Left lung (tissue), 10 donors: ENCODE results near the gene PHACTR3. TPM values are rescaled to one million over a fixed set of nuclear protein-coding genes. Genes with fewer than 3 reads are reported as not detected.

Experiments
- ATAC-seq: fragments of 200-7000 bp; cut with Tn5 transposase; one replicate; pipeline ENCODE4 v1.9.1; 2020; ENCODE audit warnings: moderate library complexity
- DNase-seq, 4 donors: peaks; one replicate each; pipeline ENCODE4 v3.0.0-alpha.2; 2013 to 2020
- H3K27ac ChIP-seq, 2 donors: fragments of 200-600 bp; sonication (generic) in 1 of 2; one replicate each; pipeline versions ENCODE4 v1.5.0 to v1.8.0; 2020 to 2021
- H3K27me3 ChIP-seq, 2 donors: fragments of 200-600 bp; sonication (generic) in 1 of 2; one replicate each; pipeline versions ENCODE4 v1.5.0 to v1.8.0; 2020 to 2021
- H3K36me3 ChIP-seq, 2 donors: fragments of 200-600 bp; sonication (generic) in 1 of 2; one replicate each; pipeline versions ENCODE4 v1.5.0 to v1.8.0; 2020 to 2021
- H3K4me1 ChIP-seq, 2 donors: fragments of 200-600 bp; one replicate each; pipeline ENCODE4 v1.8.0; 2021
- H3K4me3 ChIP-seq, 2 donors: fragments of 200-600 bp; sonication (generic) in 1 of 2; one replicate each; pipeline versions ENCODE4 v1.5.0 to v1.8.0; 2020 to 2021; ENCODE audit warnings: mild to moderate bottlenecking in 1 of 2
- H3K9me3 ChIP-seq, 2 donors: fragments of 200-600 bp; sonication (generic) in 1 of 2; one replicate each; pipeline versions ENCODE4 v1.5.0 to v1.8.0; 2020 to 2021
- intact Hi-C, 2 donors: fragments of 100-400 bp; cut with DNase I; formaldehyde crosslinking; loops; one replicate each; pipeline versions ENCODE4 v1.11.2 to v1.14.2; 2022
- polyA plus RNA-seq, 6 donors: library from polyadenylated mRNA; unstranded; fragments of 120-200 nt; gene quantifications; one replicate each; pipeline ENCODE4 v1.2.1, GENCODE V29; 2013; ENCODE audit not compliant: insufficient read length in 6 of 6
- total RNA-seq, 2 donors: library from RNA; stranded (reverse); fragmentation: NEBNext Ultra II Directional; extraction: Animal tissue kit (Norgen Biotek cat#: 25700); gene quantifications; one replicate each; pipeline ENCODE4 v1.2.1, GENCODE V29; 2021
- TF ChIP-seq, protein P1 (sequence below), 2 donors: fragments of 200-600 bp; sonication (generic) in 1 of 2; IDR thresholded peaks; one replicate each; pipeline versions ENCODE4 v1.5.0 to v1.8.0; 2021; ENCODE audit warnings: antibody characterized with exemption in 2 of 2
- donor health status: DM: no; HTN: yes; CAD: no.
- donor health status: DM: no; HTN: no; CAD: no.

Gene PHACTR3
- total and polyA plus RNA-seq, 8 donors, result 3.5 to 14.5 (median 4.4) TPM

DNA sequence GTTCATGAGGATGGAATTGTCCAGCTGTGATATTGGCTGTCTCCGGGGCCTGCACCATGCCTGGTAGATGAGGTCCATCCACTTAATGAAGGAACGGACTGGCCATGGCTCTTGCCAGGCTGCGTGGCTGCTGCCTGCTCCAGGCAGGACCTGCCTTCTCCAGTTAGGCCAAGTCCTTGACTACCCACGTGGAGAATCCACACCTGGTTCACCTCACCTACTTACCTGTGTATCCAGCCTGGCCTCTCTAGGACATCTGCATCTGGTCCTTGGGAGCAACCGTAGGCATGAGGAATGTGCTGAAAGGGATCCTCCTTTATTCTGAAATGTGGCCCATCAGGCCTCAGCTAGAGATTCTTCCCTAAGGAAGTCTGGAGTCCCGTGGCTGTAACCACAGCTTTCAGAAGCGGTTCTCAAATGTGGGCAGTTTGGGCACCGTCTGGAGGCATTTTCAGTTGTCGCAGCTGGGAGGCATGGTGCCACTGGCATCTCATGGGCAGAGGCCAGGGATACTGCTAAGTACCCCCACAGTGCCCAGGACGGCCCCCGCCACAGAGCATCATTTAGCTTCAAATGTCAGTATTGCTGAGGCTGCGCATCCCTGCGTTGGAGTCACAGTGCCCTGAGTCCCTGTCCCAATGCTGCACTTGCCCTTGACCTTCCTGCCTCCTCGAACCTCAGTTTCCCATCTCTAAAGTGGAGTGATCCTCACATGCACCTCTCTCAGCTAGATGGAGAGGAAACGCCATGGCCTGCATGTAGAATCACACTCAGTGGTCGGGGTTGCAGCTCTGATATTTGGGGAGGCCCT is 67.5 kb downstream of the PHACTR3 start:
- TF ChIP-seq, protein P1, sequence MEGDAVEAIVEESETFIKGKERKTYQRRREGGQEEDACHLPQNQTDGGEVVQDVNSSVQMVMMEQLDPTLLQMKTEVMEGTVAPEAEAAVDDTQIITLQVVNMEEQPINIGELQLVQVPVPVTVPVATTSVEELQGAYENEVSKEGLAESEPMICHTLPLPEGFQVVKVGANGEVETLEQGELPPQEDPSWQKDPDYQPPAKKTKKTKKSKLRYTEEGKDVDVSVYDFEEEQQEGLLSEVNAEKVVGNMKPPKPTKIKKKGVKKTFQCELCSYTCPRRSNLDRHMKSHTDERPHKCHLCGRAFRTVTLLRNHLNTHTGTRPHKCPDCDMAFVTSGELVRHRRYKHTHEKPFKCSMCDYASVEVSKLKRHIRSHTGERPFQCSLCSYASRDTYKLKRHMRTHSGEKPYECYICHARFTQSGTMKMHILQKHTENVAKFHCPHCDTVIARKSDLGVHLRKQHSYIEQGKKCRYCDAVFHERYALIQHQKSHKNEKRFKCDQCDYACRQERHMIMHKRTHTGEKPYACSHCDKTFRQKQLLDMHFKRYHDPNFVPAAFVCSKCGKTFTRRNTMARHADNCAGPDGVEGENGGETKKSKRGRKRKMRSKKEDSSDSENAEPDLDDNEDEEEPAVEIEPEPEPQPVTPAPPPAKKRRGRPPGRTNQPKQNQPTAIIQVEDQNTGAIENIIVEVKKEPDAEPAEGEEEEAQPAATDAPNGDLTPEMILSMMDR (IDR thresholded peaks at IDR 0.05), result no peak
- Histone ChIP-seq H3K27me3 (peaks cover 0 to 33% of the 10 kb centered on the region in 2 donors), H3K9me3 (no peaks in the 10 kb centered on the region), H3K36me3 (no peaks in the 10 kb centered on the region), H3K4me3 (no peak overlapping the region), H3K27ac (no peak overlapping the region), H3K4me1 (no peaks in the 10 kb centered on the region)
- no peak for DNase-seq
- ATAC-seq, result no peak
- intact Hi-C loops, result no loop called here

DNA sequence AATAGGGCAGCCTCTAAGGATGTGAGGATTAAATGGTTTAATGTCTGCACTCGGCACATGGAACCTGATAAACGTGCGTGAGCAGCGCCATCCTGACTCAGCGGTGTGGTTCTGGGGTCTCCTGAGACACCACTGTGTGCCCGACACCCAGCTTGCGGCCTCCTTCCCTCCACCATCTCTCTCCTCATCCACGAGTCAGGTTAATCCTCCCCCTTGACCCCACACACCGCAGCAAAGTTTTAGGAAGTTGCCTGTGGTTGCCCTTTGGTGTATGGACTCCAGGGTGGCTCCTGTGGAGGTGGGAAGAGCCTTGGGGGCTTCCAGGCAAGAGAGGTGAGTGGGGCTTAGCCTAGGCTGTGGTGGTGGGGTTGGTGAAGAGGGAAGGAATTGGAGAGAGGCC is 68.2 kb downstream of the PHACTR3 start:
- DNase-seq (no peak), ATAC-seq (no peak)
- Histone ChIP-seq H3K27me3 (peaks cover 0 to 40% of the 10 kb centered on the region in 2 donors), H3K9me3 (no peaks in the 10 kb centered on the region), H3K27ac (no peak overlapping the region), H3K36me3 (no peaks in the 10 kb centered on the region), H3K4me1 (no peaks in the 10 kb centered on the region), H3K4me3 (no peak overlapping the region)
- intact Hi-C loops, result no loop called here
- TF ChIP-seq, protein P1 (IDR thresholded peaks at IDR 0.05), result no peak

DNA sequence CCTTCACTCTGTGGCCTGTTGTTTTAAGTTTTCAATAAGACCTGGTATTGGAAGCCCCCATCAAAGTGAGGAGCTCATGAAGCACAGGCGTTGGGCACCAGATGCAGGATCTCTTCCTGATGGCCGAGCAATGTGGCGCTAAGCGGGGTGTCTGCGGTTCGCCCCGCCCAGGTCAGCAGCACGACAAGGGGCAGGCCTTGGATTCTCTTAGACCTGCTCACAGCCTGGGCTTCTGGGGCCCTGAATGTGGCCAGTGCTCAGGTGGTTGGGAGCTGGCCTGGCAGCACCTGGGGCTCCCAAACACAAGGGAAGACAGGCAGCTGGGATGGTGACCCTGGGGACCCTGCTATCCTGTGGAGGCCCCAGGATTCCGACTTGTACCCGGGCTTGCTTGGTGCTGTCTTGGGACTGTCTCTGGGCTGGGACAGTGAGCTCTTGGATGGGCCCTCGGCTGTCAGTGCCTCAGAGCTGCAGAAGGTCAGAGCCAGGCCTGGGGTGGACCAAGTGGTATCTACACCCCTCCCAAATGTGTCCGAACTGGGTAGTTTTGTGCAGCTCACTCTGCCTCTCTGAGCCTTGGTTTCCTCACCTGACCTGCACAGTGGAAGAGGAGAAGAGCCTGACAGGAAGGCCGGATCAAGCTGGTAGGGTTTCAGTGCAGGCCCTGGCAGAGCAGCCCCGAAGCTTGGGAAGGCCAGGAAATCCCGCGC is 69.1 kb downstream of the PHACTR3 start:
- no peak overlapping the region for H3K4me3 ChIP-seq
- intact Hi-C loops, result no loop called here
- ATAC-seq, result no peak
- no peaks in the 10 kb centered on the region for H3K9me3 ChIP-seq
- no peaks in the 10 kb centered on the region for H3K4me1 ChIP-seq
- no peak for DNase-seq
- TF ChIP-seq, protein P1 (IDR thresholded peaks at IDR 0.05), result no peak
- H3K27ac ChIP-seq, result no peak overlapping the region
- peaks cover 0 to 49% of the 10 kb centered on the region in 2 donors for H3K27me3 ChIP-seq
- no peaks in the 10 kb centered on the region for H3K36me3 ChIP-seq

DNA sequence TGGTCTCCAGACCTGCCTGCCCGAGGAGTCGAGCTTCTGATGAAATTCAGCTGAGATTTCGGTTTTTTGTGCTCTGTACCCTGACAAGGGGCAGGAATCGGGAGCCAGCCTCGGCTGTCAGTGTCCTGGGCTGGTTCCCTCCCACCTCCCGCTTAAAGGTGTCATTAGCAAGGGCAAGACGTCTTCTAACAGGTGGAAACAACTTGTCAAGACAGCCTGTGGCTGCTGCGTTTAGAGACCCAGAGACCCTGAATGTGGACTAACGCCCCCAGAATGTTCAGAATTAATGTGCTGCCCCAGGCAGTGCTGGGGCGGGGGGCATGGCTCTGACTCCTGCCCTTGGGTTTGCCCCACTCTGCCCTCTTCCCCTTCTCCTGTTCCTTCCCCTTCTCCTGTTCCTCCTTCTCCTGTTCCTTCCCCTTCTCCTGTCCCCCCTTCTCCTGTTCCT is 69.7 kb downstream of the PHACTR3 start:
- no peak for DNase-seq
- intact Hi-C loops, result no loop called here
- TF ChIP-seq, protein P1 (IDR thresholded peaks at IDR 0.05), result no peak

More for the DNA sequence above, 69.7 kb downstream of the PHACTR3 start:
- no peaks in the 10 kb centered on the region for H3K36me3 ChIP-seq
- no peaks in the 10 kb centered on the region for H3K9me3 ChIP-seq
- ATAC-seq, result no peak
- H3K27me3 ChIP-seq, result peaks cover 0 to 55% of the 10 kb centered on the region in 2 donors
- H3K4me3 ChIP-seq, result no peak overlapping the region
- no peak overlapping the region for H3K27ac ChIP-seq
- H3K4me1 ChIP-seq, result no peaks in the 10 kb centered on the region
